ENCODE results near the gene KRTAP3-3. TPM values are rescaled to one million over a fixed set of nuclear protein-coding genes. Genes with fewer than 3 reads are reported as not detected.

KRTAP3-3 gene
- total and polyA plus RNA-seq, 10 donors = not detected

GRCh38 chr17:40986920-40987319, 7.0 kb downstream of the KRTAP3-3 start:
- Histone ChIP-seq H3K9me3 (peaks cover 0 to 3% (median 0%) of the 10 kb centered on the region in 8 donors), H3K27me3 (replicated peaks in 1 of 7) (peaks cover 0 to 26% (median 0%) of the 10 kb centered on the region in 7 donors), H3K4me3 (no peak overlapping the region), H3K36me3 (no peaks in the 10 kb centered on the region), H3K4me1 (peaks cover 0 to 6% (median 0%) of the 10 kb centered on the region in 6 donors), H3K27ac (no peak overlapping the region)
- intact Hi-C loops (cut with DNase I; ENCODE audit: low total_unique reads) = no loop called here
- DNase-seq = no peak
- WGBS, 5 donors = 53 to 71% (median 63%) methylated on average over 8 of the region's 8 CpGs
- TF ChIP-seq POLR2AphosphoS5 (IDR thresholded peaks at IDR 0.05) = no peak
- TF ChIP-seq CTCF (IDR thresholded peaks at IDR 0.05 in 8 of 11, conservative IDR thresholded peaks at IDR 0.05 in 3 of 11) = no peak
- no peak for TF ChIP-seq POLR2A (IDR thresholded peaks at IDR 0.05)

GRCh38 chr17:40984226-40984625, 9.7 kb downstream of the KRTAP3-3 start, which contains the start of gene KRT40:
Gene KRT40 (minus strand): TSS chr17:40984326. CDS start chr17:40984273, 53 bp downstream.
- Histone ChIP-seq H3K4me1 (peaks cover 0 to 6% (median 0%) of the 10 kb centered on the region in 6 donors), H3K27ac (no peak within 1 kb of the TSS), H3K9me3 (no peaks in the 10 kb centered on the region), H3K4me3 (no peak within 1 kb of the TSS), H3K36me3 (no peaks in the 10 kb centered on the region), H3K27me3 (replicated peaks in 1 of 7) (peaks cover 0 to 17% (median 0%) of the 10 kb centered on the region in 7 donors)
- DNase-seq = no peak
- 42 to 64% (median 56%) methylated on average over 3 of the region's 3 CpGs for WGBS, 5 donors
- TF ChIP-seq CTCF (IDR thresholded peaks at IDR 0.05 in 8 of 11, conservative IDR thresholded peaks at IDR 0.05 in 3 of 11) (no peak), POLR2A (IDR thresholded peaks at IDR 0.05) (no peak), POLR2AphosphoS5 (IDR thresholded peaks at IDR 0.05) (no peak)
- intact Hi-C loops (cut with DNase I; ENCODE audit: low total_unique reads) = no loop called here

GRCh38 chr17:40981115-40981514, 12.8 kb downstream of the KRTAP3-3 start:
- intact Hi-C loops (cut with DNase I; ENCODE audit: low total_unique reads) = no loop called here
- Histone ChIP-seq H3K4me1 (no peaks in the 10 kb centered on the region), H3K27me3 (replicated peaks in 1 of 7) (peaks cover 0 to 27% (median 0%) of the 10 kb centered on the region in 7 donors), H3K36me3 (no peaks in the 10 kb centered on the region), H3K4me3 (no peak overlapping the region), H3K27ac (no peak overlapping the region), H3K9me3 (no peaks in the 10 kb centered on the region)
- DNase-seq = no peak
- no peak for TF ChIP-seq POLR2A (IDR thresholded peaks at IDR 0.05)
- TF ChIP-seq POLR2AphosphoS5 (IDR thresholded peaks at IDR 0.05) = no peak
- no peak for TF ChIP-seq CTCF (IDR thresholded peaks at IDR 0.05 in 8 of 11, conservative IDR thresholded peaks at IDR 0.05 in 3 of 11)
- 56 to 70% (median 63%) methylated on average over 5 of the region's 5 CpGs for WGBS, 5 donors

- DNase-seq = no peak
- intact Hi-C loops (cut with DNase I; ENCODE audit: low total_unique reads) = no loop called here
- peaks cover 0 to 29% (median 0%) of the 10 kb centered on the region in 7 donors for H3K27me3 ChIP-seq (replicated peaks in 1 of 7)
- no peak overlapping the region for H3K4me3 ChIP-seq
- TF ChIP-seq POLR2A (IDR thresholded peaks at IDR 0.05) (no peak), CTCF (IDR thresholded peaks at IDR 0.05 in 8 of 11, conservative IDR thresholded peaks at IDR 0.05 in 3 of 11) (no peak), POLR2AphosphoS5 (IDR thresholded peaks at IDR 0.05) (no peak)
- no peaks in the 10 kb centered on the region for H3K9me3 ChIP-seq
- H3K27ac ChIP-seq = no peak overlapping the region
- 61 to 78% (median 62%) methylated on average over 8 of the region's 8 CpGs for WGBS, 5 donors
- H3K4me1 ChIP-seq = no peaks in the 10 kb centered on the region
- no peaks in the 10 kb centered on the region for H3K36me3 ChIP-seq
Observed at GRCh38 chr17:40980596-40980995, 13.4 kb downstream of the KRTAP3-3 start.

Measured in spleen (tissue), 11 donors.